HG02938 (cell line): ENCODE data around the gene FOXE1.

ENCODE experiments used
- ATAC-seq: cut with Tn5 transposase; IDR thresholded peaks from one replicate; pipeline ENCODE4 v1.9.1; 2021; ENCODE audit warnings: mild to moderate bottlenecking, moderate library complexity; ENCODE audit not compliant: unreplicated experiment

Gene FOXE1

GRCh38 chr9:97848215-97848479 lies 4.9 kb upstream of the FOXE1 start:
- no peak for ATAC-seq

- ATAC-seq, result no peak
These were observed 4.4 kb upstream of the FOXE1 start for GRCh38 chr9:97848480-97849237.

- no peak for ATAC-seq
These were observed 3.0 kb upstream of the FOXE1 start for GRCh38 chr9:97849980-97850379.

- ATAC-seq, result no peak
These were observed 2.1 kb upstream of the FOXE1 start for GRCh38 chr9:97850746-97851445.

GRCh38 chr9:97851446-97851883 lies 1.6 kb upstream of the FOXE1 start:
- ATAC-seq, result no peak

- ATAC-seq, result no peak
These were observed 1.0 kb upstream of the FOXE1 start for GRCh38 chr9:97852001-97852398.

- ATAC-seq, result no peak
These were observed 499 bp upstream of the FOXE1 start for GRCh38 chr9:97852399-97853055.

GRCh38 chr9:97853844-97854695 lies 1.0 kb downstream of the FOXE1 start:
- ATAC-seq, result no peak

GRCh38 chr9:97854696-97855485 lies 1.9 kb downstream of the FOXE1 start:
- ATAC-seq, result no peak

DNA sequence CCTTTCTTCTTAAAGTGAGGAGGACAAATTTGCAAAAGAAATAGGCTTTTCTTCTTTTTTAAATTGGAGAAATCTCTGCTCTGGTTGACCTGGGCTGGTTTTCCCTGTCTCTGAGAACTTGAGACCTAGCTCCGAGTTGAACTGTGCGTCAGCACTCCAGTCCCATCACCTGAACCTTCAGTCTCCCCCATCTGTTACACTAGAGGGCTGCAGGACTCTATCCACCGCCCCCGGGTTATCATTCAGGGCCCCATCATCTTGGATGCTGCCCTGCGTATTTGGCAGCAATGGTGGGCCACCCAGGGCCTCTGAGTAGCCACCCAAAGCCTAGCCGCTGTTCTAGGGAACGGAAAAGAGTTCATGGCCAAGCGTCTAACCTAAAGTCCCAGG lies 2.5 kb downstream of the FOXE1 start:
- ATAC-seq, result no peak

DNA sequence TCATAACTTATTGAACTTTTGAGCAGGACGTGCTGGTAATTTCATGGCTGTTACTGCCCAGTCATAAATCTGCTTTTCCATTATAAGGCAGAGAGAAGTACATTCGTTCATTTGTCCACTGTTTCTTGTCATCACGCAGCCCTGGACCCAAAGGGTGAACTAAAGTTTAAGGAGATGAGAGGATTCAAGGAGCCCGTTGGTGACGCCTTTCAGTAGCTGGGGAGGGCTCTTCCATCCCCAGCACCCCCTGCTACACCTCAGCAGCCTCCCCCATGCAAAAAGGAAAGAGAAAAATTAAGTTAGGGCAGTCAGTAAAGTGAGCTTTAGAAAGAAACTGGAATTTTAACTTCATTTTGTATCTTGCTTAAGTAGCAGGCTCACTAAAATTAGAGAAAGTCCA lies 2.9 kb downstream of the FOXE1 start:
- no peak for ATAC-seq

- ATAC-seq, result no peak
These were observed 4.0 kb downstream of the FOXE1 start for GRCh38 chr9:97856857-97857605.

- ATAC-seq, result no peak
These were observed 4.8 kb downstream of the FOXE1 start for GRCh38 chr9:97857606-97858392.

GRCh38 chr9:97858393-97858713 lies 5.3 kb downstream of the FOXE1 start:
- no peak for ATAC-seq

DNA sequence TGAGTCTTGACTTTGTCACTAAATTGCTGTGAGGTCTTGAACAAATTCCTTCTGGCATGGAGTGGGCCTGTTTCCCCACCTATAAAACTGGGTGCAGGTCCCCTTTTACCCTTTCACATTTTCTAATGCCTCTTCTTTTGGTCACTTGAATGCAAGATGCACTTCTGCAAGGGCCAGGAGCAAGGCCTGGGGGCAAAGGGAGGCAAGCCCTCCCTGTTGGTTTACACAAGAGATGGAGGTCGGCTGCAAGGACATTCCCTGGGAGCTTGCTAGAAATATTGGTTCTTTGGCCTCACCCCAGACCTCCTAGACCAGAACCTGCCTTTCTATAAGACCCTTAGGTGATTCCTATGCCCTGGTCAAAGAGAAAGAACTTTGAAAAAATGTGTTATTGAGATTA lies 5.8 kb downstream of the FOXE1 start:
- ATAC-seq, result no peak

GRCh38 chr9:97859346-97859745 lies 6.3 kb downstream of the FOXE1 start:
- no peak for ATAC-seq

DNA sequence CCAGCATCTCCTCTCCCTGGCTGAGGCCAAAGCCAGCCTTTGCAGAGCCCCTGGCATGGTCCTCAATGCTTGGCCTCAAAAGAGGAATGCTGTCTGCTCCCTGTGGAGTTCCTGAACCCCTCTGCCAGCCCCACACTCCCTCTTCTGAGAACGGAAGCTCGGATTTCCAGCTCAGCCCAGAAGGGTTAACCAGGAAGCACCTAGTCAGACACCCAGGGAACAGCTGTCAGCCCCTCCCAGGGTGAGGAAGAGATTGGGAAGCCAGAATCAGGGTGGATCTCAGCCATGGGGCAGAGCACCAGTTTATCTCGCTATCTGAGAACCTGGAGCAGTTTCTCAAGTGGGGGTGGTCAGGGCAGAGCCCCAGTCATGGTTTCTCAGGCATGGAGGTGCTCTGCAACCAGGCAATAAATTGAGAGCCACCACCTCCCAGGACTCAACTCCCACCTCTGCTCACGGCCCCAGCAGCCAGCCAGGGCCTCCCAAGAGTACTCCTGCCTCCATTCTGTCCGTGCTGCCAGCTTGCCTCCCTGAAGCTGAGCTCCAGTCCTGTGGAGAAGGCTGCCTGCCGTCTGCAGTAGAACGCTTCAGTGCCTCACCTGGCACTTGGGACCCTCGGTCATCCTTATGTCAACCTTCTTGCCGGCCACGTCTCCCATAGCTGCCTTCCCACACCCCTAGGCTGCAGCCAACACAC lies 7.6 kb downstream of the FOXE1 start:
- no peak for ATAC-seq

DNA sequence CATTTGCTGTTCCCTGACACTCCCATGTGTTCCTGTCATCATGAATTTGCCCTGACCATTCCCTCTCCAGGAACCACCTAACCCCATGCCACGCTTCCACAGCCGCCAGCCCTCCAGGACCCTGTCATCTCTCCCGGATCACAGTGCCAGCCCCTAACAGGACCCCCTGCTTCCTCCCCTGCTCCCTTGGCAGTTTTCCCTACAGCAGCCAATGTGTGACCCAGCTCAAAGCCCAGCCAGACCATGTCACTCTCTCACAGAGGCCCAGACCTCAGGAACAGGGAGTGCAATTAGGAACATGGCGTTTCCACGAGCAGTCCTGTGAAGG lies 8.1 kb downstream of the FOXE1 start:
- ATAC-seq, result no peak

DNA sequence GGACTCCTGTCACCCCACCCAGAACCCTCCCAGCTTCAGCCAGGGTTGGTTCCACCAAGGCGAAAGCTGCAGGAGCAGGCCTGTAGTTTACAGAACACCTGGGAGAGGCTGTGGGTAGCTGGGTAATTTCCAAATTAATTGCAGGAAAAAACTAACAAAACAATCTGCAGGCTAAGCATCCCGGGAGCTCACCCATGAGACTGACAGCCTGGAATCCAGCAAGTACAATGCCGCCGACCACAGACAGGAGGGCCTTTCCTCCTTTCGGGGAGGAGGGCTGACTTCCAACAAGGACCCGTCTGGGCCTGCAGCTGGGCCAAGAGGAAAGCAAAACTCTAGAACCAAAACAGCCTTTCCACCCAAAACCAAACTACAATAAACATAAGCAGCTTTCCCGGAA lies 10.3 kb downstream of the FOXE1 start:
- no peak for ATAC-seq
